Peyer's patch (tissue), 4 donors: Measurements from ENCODE around the gene USP50.

Source experiments
- POLR2A ChIP-seq, 2 donors: fragments of 450-650 bp; IDR thresholded peaks; one replicate each; pipeline ENCODE4 v1.5.1; 2017; ENCODE audit warnings: antibody characterized with exemption in 2 of 2, mild to moderate bottlenecking in 2 of 2, moderate library complexity in 2 of 2
- TF ChIP-seq, protein P1 (sequence below), 6 experiments: fragments of 450-650 bp in 4 of 6; fragments of 200-600 bp in 2 of 6; sonication (generic) in 1 of 6; IDR thresholded peaks; one replicate each; pipeline ENCODE4 v1.5.1; 2017 to 2019; ENCODE audit warnings: antibody characterized with exemption in 6 of 6, mild to moderate bottlenecking in 3 of 6, moderate library complexity in 1 of 6

DNA sequence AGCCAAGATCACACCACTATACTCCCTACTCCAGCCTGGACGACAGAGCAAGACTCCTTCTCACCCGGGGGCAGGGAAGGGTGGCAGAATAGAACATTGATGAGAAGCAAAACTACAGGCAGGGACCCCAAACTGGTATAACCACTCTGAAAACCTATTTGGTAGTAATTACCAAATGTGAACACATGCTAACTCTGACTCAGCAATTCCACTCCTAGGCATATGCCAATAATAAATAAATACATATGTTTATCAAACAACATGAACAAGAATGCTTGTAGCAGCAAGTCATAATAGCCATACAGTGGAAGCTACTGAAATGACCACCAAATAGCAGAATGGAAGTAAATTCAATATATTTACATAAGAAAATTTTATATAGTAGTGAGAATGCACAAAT, 31.0 kb upstream of the USP50 start:
- TF ChIP-seq POLR2A (IDR thresholded peaks at IDR 0.05), result no peak
- TF ChIP-seq, protein P1, sequence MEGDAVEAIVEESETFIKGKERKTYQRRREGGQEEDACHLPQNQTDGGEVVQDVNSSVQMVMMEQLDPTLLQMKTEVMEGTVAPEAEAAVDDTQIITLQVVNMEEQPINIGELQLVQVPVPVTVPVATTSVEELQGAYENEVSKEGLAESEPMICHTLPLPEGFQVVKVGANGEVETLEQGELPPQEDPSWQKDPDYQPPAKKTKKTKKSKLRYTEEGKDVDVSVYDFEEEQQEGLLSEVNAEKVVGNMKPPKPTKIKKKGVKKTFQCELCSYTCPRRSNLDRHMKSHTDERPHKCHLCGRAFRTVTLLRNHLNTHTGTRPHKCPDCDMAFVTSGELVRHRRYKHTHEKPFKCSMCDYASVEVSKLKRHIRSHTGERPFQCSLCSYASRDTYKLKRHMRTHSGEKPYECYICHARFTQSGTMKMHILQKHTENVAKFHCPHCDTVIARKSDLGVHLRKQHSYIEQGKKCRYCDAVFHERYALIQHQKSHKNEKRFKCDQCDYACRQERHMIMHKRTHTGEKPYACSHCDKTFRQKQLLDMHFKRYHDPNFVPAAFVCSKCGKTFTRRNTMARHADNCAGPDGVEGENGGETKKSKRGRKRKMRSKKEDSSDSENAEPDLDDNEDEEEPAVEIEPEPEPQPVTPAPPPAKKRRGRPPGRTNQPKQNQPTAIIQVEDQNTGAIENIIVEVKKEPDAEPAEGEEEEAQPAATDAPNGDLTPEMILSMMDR (IDR thresholded peaks at IDR 0.05), result no peak
